ENCODE results near the gene RIMBP2.

RIMBP2 gene

GRCh38 chr12:130423136-130423535 lies 293.0 kb downstream of the RIMBP2 start:
- no peak for TF ChIP-seq CTCF (conservative IDR thresholded peaks at IDR 0.05; ENCODE audit: low read depth, low read length)
- Histone ChIP-seq H3K27ac (no peak overlapping the region), H4K20me1 (ENCODE audit: insufficient read depth) (no peaks in the 10 kb centered on the region), H2AFZ (ENCODE audit: low read depth) (no peak overlapping the region), H3K4me1 (ENCODE audit: low read depth, poor library complexity, severe bottlenecking) (no peaks in the 10 kb centered on the region), H3K4me2 (no peak overlapping the region), H3K4me3 (IDR thresholded peaks at IDR 0.05; ENCODE audit: insufficient read depth, low read depth, low read length) (no peak overlapping the region), H3K9ac (no peak overlapping the region), H3K36me3 (ENCODE audit: insufficient read depth) (no peaks in the 10 kb centered on the region), H3K27me3 (ENCODE audit: insufficient read depth, low read depth) (no peaks in the 10 kb centered on the region), H3K79me2 (ENCODE audit: insufficient read depth, low read depth) (no peaks in the 10 kb centered on the region)

GRCh38 chr12:130422676-130423075 lies 293.4 kb downstream of the RIMBP2 start:
- H3K4me2 ChIP-seq = no peak overlapping the region
- H3K79me2 ChIP-seq (ENCODE audit: insufficient read depth, low read depth) = no peaks in the 10 kb centered on the region
- no peak overlapping the region for H3K27ac ChIP-seq
- H3K27me3 ChIP-seq (ENCODE audit: insufficient read depth, low read depth) = no peaks in the 10 kb centered on the region
- H2AFZ ChIP-seq (ENCODE audit: low read depth) = no peak overlapping the region
- no peak overlapping the region for H3K4me3 ChIP-seq (IDR thresholded peaks at IDR 0.05; ENCODE audit: insufficient read depth, low read depth, low read length)
- no peak for TF ChIP-seq CTCF (conservative IDR thresholded peaks at IDR 0.05; ENCODE audit: low read depth, low read length)
- H4K20me1 ChIP-seq (ENCODE audit: insufficient read depth) = no peaks in the 10 kb centered on the region
- H3K36me3 ChIP-seq (ENCODE audit: insufficient read depth) = no peaks in the 10 kb centered on the region
- no peaks in the 10 kb centered on the region for H3K4me1 ChIP-seq (ENCODE audit: low read depth, poor library complexity, severe bottlenecking)
- no peak overlapping the region for H3K9ac ChIP-seq

GRCh38 chr12:130421896-130422295 lies 294.2 kb downstream of the RIMBP2 start:
- no peaks in the 10 kb centered on the region for H3K36me3 ChIP-seq (ENCODE audit: insufficient read depth)
- H3K27me3 ChIP-seq (ENCODE audit: insufficient read depth, low read depth) = no peaks in the 10 kb centered on the region

GRCh38 chr12:130420071-130420470 lies 296.0 kb downstream of the RIMBP2 start:
- no peaks in the 10 kb centered on the region for H3K27me3 ChIP-seq (ENCODE audit: insufficient read depth, low read depth)
- no peak overlapping the region for H3K9ac ChIP-seq
- no peak for TF ChIP-seq CTCF (conservative IDR thresholded peaks at IDR 0.05; ENCODE audit: low read depth, low read length)
- no peak overlapping the region for H2AFZ ChIP-seq (ENCODE audit: low read depth)
- no peaks in the 10 kb centered on the region for H3K79me2 ChIP-seq (ENCODE audit: insufficient read depth, low read depth)
- no peaks in the 10 kb centered on the region for H3K36me3 ChIP-seq (ENCODE audit: insufficient read depth)
- no peak overlapping the region for H3K27ac ChIP-seq
- H4K20me1 ChIP-seq (ENCODE audit: insufficient read depth) = no peaks in the 10 kb centered on the region
- H3K4me1 ChIP-seq (ENCODE audit: low read depth, poor library complexity, severe bottlenecking) = no peaks in the 10 kb centered on the region
- H3K4me2 ChIP-seq = no peak overlapping the region
- no peak overlapping the region for H3K4me3 ChIP-seq (IDR thresholded peaks at IDR 0.05; ENCODE audit: insufficient read depth, low read depth, low read length)

More at GRCh38 chr12:130421896-130422295, 294.2 kb downstream of the RIMBP2 start:
- Histone ChIP-seq H3K9ac (no peak overlapping the region), H2AFZ (ENCODE audit: low read depth) (no peak overlapping the region), H3K4me3 (IDR thresholded peaks at IDR 0.05; ENCODE audit: insufficient read depth, low read depth, low read length) (no peak overlapping the region), H3K27ac (no peak overlapping the region), H3K79me2 (ENCODE audit: insufficient read depth, low read depth) (no peaks in the 10 kb centered on the region), H4K20me1 (ENCODE audit: insufficient read depth) (no peaks in the 10 kb centered on the region), H3K4me2 (no peak overlapping the region), H3K4me1 (ENCODE audit: low read depth, poor library complexity, severe bottlenecking) (no peaks in the 10 kb centered on the region)
- no peak for TF ChIP-seq CTCF (conservative IDR thresholded peaks at IDR 0.05; ENCODE audit: low read depth, low read length)
